C4-2B (cell line): ENCODE results near the gene RPS6KA3.

Experiments used
- CTCF ChIP-seq: fragments of 450-650 bp; conservative IDR thresholded peaks from 2 replicates; pipeline ENCODE4 v1.5.1; 2017; ENCODE audit warnings: mild to moderate bottlenecking
- ZFX ChIP-seq: fragments of 450-650 bp; IDR thresholded peaks from 2 replicates; pipeline ENCODE4 v1.6.1; 2017

- TF ChIP-seq CTCF (no peak), ZFX (no peak)
Observed at GRCh38 chrX:20265221-20265725, 1.4 kb downstream of the RPS6KA3 start.
